DMS 273 (cell line): Measurements from ENCODE around the gene B3GALT6.
"Not testable (repeated sequence)": the region's sequence is repeated elsewhere in the genome, so short reads cannot be mapped to it uniquely, and the experiment has no call there.

Experiments used
- DNase-seq: peaks from one replicate; lab custom pipeline; 2025; ENCODE audit not compliant: unreplicated experiment; lab: John Stamatoyannopoulos, UW

The B3GALT6 gene

DNA sequence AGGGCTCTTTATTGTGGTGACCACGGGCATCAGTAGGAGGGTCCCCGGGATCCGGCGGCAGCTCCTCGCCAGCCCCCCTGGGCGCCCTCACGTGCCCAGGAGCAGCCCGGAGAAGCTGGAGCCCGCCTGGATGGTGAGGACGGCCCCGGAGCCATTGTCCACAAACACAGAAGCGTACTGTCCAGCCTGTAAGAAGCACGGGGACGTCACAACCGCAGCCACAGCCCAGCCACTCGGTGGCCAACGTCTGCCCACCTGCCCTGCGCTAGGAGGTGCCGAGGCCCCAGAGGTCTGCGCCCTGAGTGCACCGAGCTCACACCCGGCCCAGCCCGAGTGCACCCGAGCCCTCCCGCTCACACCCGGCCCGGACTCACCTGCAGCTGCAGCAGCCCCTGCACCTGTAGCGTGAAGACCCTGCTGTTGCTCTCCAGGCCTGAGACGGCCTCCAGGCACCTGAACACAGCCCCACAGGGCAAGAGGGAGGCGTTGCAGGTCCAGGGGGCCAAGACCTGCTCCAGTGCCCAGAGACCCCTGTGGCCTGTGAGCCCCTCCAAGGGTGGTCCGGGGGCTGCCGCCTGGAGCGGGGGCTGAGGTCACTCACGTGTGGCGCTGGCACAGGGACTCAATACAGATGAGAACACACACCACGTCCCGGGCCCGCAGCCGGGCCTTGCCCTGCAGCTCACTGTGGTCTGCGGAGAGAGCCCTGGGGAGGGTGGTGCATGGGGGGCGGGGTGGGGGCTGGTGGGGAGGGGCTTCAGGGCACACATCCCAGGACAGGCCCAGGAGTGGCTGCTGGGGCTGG lies 10.6 kb downstream of the B3GALT6 start:
- peak; percentile 55 for DNase-seq

DNA sequence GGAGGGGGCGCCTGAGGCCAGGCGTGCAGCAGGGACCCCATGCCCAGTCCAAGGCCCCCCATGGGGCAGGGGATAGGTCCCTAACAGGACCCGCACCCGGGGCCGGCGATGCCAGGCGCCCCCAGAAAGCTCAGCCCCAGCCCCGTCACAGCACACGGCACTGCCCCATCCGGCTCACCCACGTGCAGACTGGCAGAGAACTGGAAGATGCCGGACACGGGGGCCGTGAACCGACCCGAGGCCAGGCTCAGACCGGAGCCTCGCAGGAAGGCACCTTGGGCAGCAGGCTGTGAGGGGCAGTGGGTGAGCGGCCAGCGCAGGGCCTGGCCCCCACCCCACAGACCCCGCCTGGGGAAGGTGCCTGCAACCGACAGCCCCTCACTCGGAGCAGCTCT lies 11.2 kb downstream of the B3GALT6 start:
- DNase-seq = no peak

DNA sequence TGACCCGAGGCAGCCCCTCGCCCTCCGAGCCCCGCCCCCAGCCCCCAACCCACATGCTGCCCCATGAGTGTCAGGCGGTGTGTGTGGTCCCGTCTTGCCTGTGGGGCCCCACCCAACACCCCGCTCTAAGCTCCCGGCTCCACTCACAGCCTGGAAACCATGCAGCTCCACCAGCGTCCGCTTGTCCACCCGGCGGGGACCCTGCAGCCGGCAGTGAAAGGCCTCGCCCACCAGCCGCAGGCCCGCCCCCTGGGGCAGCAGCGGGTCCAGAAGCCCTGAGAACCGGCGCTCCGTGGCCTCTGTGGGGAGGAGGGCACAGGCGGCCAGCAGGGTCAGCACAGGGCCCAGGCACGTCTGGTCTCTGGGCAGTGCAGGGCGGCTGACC lies 11.8 kb downstream of the B3GALT6 start:
- DNase-seq = peak; percentile 54

DNA sequence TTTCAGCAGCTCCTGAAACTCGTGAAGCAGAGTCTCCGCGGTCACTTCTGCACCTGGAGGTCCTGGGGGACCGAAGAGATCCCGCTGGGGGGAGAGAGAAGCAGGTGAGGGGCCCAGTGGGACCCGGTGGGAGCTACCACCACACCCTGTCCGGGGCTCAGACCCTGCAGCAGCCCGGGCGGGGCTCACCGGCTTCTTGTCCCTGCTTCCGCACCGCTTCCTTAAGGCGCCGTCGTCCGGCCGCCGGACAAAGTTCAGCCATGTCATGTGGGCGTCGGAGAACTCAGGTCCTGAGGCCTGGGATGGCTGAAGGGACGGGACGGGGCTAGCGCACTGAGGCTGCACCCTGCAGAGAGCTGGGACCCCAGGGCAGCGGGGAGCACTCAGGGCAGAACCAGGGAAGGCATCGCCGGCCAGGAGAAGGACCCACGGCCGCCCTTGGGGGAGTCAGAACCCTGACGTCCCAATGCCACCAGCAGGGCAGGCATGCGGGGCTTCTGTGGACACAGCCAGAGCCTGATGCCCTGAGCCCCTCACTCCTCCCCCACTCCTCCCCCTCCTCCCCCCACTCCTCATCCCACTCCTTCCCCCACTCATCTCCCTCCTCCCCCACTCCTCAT lies 12.3 kb downstream of the B3GALT6 start:
- DNase-seq = peak; percentile 58

DNA sequence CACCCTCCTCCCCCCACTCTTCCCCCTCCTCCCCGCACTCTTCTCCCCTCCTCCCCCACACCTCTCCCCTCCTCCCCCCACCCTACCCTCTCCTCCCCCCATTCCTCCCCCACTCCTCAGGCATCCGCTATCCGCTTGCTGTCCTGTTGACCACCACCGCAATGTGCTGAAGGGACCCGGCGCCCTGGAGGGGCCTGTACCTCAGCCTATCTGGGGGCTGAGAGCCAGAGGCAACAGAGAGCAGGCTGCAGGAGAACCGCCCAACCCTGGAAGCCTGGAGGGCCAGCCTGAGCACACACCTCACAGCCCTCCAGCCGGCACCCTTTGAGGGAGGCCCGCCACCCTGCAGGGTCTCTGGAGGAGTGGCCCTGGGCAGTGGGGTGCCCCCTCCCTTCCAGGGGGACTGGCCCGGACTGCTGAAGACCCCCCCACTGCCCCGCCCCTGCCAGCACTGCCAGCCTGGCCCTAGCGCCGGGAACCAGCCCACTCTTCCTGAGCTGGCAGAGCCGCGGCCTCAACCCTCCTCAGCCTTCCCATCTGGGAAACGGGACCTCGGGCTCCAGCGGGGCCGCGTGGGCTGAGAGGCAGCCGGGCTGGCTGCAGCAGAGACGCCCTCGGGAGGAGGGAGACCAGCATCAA lies 13.3 kb downstream of the B3GALT6 start:
- peak; percentile 48 for DNase-seq

DNA sequence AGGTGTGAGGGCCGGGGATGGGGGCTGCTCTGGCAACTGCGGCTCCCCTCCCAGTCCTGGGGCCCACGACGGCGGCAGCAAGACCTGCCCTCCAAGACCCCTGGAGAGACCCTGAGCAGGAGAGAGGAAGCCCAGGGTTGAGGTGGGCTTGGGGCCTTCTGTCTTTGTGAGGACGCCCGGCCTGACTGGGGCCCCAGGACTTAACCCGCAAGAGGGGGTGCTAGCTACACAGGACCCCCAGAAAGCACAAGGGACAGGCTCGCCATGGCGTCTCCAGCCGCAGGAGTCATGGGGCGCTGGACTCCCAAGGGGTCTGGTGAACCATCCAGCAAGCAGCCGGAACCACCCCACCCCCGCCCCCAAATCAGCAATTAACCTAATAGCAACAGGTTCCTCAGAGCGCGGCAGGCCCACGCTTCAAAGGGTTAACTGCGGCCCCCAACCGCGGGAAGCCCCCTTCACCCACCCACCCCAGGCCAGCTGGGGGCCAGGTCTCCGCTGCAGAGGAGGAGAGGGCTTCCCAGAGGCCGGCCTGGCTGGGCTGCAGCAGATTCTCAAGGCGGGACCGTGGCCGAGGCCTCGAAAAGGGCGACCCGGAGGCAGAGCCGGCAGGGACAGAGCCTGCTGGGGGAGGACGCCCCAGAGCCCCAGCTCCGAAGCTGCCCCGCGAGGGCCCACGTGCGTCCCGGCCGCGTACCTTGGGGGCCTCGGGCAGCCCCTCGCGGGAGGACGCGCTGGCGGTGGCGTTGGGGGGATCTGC lies 14.0 kb downstream of the B3GALT6 start:
- peak; percentile 76 for DNase-seq

DNA sequence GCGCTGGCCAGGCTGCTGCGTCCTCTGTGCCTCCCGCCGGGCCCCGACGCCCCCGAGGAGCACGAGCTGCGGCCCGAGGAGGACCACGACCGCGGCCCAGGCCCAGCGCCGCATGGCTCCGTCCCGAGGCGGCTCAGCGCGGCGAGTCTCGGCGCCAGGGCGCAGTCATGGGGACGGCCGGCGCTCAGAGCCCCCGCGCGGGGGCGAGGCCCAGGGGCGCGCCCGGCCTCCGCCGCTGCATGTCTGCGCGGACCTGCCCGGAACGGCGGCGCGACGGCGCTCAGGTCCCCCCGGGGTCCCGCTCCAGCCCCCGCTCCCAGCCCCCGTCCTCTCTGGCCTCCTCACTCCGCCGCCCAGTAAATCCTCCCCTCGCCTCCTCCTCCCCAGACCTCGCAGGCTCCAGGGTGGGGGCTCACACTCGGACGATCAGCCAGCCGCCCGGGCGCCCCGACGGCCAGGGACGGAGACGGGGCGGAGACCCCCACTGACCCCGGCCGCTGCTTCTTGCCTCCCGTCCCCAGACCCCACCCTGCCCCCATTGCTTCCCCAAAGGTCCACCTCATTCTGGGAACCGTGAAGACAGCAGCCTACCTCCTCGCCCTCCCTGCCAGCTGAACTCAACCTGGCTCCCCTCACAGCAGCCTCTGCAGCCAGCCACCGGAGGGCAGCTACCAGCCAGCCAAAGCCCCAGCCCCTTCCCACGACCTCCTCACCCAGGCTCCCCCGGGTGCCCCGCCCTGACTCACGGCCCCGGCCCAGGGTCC lies 14.7 kb downstream of the B3GALT6 start, which contains the start of gene C1QTNF12:
Gene C1QTNF12, minus strand, starts transcription at position 146 of the 764 bp plus-strand sequence. Its CDS starts 32 bp downstream, at position 114.
- peak; percentile 81 for DNase-seq

DNA sequence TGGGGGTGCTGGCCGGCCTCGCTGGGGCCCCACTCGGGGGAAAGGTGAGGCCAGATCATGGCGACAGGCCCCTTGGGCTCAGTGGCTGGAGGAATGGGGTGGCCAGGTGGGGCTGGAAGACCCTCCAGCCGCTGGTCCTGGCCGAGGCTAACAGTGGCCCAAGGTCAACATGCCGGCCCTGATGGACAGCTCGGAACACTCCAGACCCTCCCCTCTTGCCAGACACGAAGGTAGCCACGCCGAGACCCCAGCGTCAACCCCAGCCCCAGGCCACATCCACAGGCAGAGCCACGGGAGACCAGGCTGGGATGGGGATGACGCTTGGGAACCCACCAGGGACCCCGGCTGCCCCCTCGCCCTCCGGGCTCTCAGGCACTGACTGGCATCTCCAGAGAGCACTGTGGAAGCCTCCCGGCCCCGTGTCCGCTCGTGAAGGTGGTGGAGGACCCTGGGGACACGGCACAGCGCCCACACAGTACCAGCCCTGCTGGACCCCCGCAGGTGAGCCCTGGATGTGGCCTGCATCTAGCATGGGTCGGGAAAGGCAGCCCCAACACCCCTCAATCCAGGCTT lies 15.4 kb downstream of the B3GALT6 start:
- no peak for DNase-seq

DNA sequence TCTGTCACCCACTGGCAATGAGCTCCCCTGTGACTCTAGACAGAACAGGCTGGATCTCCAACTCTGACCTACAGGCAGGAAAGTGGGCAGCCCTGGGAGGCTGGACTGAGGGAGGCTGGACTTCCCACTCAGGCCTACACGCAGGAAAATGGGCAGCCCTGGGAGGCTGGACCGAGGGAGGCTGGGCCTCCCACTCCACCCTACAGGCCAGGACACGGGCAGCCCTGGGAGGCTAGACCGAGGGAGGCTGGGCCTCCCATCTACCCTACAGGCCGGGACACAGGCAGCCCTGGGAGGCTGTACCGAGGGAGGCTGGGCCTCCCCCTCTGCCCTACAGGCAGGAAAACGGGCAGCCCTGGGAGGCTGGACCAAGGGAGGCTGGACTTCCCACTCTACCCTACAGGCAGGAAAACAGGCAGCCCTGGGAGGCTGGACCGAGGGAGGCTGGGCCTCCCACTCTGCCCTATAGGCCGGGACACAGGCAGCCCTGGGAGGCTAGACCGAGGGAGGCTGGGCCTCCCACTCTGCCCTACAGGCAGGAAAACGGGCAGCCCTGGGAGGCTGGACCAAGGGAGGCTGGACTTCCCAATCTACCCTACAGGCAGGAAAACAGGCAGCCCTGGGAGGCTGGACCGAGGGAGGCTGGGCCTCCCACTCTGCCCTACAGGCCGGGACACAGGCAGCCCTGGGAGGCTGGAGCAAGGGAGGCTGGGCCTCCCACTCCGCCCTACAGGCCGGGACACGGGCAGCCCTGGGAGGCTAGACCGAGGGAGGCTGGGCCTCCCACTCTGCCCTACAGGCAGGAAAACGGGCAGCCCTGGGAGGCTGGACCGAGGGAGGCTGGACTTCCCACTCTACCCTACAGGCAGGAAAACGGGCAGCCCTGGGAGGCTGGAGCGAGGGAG lies 16.2 kb downstream of the B3GALT6 start:
- not testable (repeated sequence) for DNase-seq

DNA sequence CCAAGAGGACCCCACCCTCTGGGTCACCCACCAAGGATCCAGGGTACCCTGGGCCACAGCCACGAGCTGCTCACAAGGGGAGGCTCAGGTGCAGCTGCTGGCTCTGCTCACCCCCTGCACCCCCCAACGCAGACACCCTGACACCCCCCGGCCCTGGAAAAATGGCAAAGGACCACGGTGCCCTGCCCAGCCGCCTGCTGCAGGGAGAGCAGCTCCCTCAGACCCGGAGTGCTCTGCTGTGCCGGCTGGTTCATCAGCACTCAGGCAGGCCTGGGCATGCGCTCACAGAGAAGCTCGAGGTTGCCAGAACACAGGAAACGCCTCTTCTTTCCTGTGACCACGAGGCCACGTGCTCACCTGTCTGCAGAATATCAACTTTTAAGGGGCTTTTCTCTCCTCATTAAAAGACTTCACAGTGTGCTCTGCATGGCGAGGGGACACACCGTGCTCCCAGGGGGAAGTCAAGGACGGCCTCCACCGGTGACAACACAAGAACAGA lies 18.8 kb downstream of the B3GALT6 start:
- peak; percentile 84 for DNase-seq

DNA sequence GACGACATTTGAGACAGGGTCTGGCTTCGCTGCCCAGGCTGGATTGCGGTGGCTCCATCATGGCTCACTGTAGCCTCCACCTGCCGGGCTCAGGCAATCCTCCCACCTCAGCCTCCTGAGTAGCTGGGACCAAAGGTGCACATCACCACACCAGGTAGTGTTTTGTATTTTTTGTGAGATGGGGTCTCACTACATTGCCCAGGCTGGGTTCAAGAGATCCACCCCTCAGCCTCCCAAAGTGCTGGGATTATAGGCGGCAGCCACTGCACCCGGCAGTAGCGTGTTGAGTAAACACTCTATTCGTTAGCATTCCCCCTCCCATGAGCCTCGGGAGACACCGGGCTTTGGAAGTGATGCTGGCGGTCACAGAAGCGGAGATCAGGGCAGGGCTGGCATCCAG lies 21.3 kb downstream of the B3GALT6 start:
- DNase-seq = no peak

DNA sequence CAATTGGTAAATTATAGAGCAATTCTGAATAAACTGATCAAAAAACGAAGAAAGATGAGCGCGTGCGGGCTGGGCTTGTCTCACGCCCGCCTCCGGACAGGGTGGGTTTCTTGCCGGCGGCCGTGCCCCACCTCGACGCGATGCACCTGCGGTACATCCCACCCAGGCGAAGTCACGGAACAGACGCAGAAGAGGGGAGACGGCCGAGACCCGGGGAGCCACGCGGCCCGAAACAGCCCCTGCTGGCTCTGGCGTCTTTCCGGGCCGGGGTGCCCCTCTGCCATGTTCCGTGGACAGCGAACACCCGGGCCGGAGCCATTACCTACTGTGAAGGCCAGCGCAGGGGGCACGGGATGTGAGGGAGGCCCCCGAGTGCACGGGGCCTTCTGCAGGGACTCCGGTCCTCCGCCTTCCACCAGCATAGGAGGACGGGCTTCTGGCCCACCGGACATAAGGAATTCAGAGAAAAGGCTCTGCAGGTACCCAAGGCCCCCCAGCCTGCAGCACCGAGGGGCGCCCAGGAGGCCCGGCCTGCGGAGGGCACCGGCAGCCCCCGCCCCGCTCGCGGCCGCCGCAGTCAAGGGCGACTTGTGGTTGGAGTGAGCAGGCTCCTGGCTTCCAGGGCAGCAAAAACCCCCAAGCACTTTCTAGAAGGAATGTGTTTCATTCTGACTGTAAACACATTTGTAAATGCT lies 22.1 kb downstream of the B3GALT6 start:
- DNase-seq = no peak

DNA sequence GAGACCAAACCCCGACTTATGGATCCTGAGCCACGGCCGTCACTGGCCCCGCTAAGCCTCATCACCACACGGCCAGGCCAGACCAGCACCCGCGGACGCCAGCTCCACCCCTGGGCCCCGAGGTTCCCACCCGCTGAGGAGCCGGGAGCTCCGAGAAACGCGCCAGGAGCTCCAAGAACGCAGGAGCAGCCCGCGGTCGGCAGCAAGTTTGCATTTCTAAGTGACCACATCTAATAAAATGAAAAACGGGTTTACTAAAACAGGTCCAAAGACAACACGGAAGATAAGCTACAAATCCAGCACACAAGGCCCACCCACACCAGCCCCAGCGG lies 22.6 kb downstream of the B3GALT6 start:
- no peak for DNase-seq

DNA sequence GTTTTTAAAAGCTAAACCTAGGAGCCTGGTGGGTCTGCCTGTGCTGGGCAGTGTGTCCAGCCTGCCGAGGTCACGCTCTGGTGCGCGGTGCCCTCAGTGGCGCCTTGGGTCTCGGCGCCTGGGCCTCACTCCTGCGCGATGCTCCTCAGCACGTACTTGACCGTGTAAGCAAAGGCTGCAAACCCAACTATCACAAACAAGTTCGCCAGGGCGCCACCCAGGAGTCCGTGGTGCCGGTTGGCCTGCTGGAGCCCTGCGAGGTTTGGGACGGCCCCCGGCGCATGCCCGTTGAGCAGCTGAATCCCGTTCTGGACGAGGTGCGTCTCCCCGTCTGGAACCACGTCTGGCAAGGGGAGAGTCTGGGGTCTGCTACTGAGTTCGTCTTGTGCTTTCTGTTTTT lies 23.0 kb downstream of the B3GALT6 start:
- DNase-seq = no peak

DNA sequence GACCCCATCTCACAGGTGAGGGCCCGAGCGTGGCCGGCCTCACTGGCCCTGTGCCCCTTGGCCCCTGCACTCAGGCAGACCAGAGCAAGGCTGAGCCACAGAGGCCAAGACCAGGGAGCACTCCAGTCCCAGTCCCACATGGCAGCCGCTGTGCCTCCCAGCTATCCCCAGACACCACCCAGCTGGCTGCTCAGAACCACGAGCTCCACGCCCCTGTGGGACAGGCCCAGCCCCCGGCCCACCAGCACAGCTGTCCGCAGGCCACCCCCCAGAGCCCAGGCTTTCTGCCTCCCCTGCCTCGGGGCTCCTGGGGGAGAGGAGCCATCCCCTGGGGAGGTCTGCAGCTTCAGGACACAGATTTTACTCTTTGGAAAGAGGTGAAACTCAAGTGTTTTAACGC lies 23.6 kb downstream of the B3GALT6 start:
- DNase-seq = no peak

DNA sequence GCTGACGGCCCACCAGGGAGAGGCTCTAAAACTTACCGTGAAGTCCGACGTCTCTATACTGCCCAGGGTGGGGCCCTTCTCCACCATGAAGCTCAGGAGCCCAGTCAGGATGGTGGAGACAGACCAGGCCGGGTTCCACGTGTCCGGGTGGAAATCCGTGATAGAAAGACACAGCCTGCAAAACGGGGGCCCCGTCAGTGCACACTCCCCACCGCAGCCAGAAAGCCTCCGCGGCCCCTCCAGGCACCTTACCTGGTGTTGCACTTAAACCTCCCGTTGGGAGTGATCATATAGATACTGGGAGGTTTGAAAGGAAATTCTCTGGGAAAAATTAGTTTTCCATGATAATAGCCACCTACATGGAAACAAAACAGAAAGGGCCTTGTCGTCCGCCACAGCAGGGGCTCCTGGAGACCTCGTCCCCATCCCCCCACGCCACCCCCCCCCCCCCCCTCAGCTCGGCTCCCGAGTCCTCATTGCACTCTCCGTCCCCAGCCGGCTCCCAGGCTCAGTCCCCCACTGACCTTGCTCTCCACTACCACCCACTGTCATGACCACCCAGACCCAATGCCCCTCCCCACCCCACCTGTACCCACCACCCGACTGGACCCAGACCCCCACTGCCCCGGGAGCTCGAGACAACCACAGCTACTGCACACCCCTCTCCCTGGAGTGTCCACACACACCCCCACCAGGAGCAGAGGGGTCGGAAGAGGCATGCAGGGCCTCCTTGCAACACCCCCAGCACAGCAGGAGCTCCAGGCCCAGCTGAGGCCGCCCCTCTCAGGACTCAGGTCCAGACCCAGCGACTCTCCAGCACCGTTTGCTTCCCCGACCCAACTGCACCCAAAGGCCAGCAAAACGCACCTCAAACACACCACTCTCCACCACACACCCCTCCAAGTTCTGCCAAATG lies 25.2 kb downstream of the B3GALT6 start:
- no peak for DNase-seq

DNA sequence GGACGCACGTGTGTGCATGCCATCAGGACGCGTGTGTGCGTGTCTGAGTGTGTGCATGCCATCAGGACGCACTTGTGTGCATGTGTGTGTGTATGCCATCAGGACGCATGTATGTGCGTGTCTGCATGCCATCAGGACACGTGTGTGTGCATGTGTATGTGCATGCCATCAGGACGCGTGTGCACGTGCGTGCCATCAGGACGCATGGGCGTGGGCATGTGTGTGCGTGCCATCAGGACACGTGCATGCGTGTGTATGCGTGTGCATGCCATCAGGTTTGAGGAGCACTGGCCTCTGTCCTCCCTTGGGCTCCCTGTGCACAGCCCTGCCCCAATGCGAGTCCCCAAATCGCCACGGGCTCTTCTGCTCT lies 27.1 kb downstream of the B3GALT6 start:
- DNase-seq = no peak

DNA sequence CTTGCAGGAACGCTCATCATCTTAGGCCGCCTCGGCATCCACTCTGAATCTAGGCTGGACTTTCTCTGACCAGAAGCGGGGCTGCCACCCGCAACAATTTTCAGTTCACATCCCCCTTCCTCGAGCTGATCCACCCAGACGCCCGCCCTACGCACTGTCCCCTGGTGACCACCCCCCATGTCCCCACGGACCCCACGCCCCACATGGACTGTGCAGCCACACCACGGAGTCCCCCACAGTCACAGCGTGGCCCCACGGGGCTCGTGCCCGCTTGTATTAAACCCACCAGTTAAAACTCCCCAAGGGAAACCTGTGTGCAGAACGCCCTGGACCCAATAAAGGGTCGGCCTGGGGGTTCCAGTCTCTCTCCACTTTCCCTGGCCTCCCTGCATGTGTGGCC lies 27.5 kb downstream of the B3GALT6 start:
- DNase-seq = no peak
